AG09309 (cell line): Measurements from ENCODE around the gene ERCC2.

Experiments used
- DNase-seq: peaks from one replicate; pipeline ENCODE4 v3.0.0-alpha.2; 2010; ENCODE audit warnings: low read depth
- H3K4me3 ChIP-seq: 2 replicates; pipeline ENCODE4 v1.5.1; 2011; ENCODE audit warnings: mild to moderate bottlenecking, low read depth, low read length, moderate library complexity; ENCODE audit not compliant: control insufficient read depth
- CTCF ChIP-seq: IDR thresholded peaks from 2 replicates; pipeline ENCODE4 v1.5.1; 2011; ENCODE audit warnings: mild to moderate bottlenecking, low read depth, low read length, inconsistent platforms; ENCODE audit not compliant: insufficient read depth, control insufficient read depth; ENCODE audit errors: missing control alignments

ERCC2 gene

GRCh38 chr19:45351401-45351952 is 18.9 kb downstream of the ERCC2 start:
- no peak for TF ChIP-seq CTCF
- DNase-seq = no peak
- H3K4me3 ChIP-seq = no peak overlapping the region

- DNase-seq = no peak
- no peak overlapping the region for H3K4me3 ChIP-seq
- TF ChIP-seq CTCF = no peak
These were observed 19.8 kb downstream of the ERCC2 start for GRCh38 chr19:45350477-45351058.

GRCh38 chr19:45349430-45349941 is 20.9 kb downstream of the ERCC2 start:
- DNase-seq = no peak
- no peak for TF ChIP-seq CTCF
- no peak overlapping the region for H3K4me3 ChIP-seq

- no peak overlapping the region for H3K4me3 ChIP-seq
- no peak for DNase-seq
- TF ChIP-seq CTCF = no peak
These were observed 21.3 kb downstream of the ERCC2 start for GRCh38 chr19:45349126-45349415.

GRCh38 chr19:45348367-45349125 is 21.8 kb downstream of the ERCC2 start:
- H3K4me3 ChIP-seq = no peak overlapping the region
- TF ChIP-seq CTCF = no peak
- DNase-seq = no peak

GRCh38 chr19:45347570-45348366 is 22.6 kb downstream of the ERCC2 start:
- TF ChIP-seq CTCF = no peak
- no peak for DNase-seq

More at GRCh38 chr19:45347570-45348366, 22.6 kb downstream of the ERCC2 start:
- no peak overlapping the region for H3K4me3 ChIP-seq
